ENCODE results near the gene ADGRL3.

Gene ADGRL3

DNA sequence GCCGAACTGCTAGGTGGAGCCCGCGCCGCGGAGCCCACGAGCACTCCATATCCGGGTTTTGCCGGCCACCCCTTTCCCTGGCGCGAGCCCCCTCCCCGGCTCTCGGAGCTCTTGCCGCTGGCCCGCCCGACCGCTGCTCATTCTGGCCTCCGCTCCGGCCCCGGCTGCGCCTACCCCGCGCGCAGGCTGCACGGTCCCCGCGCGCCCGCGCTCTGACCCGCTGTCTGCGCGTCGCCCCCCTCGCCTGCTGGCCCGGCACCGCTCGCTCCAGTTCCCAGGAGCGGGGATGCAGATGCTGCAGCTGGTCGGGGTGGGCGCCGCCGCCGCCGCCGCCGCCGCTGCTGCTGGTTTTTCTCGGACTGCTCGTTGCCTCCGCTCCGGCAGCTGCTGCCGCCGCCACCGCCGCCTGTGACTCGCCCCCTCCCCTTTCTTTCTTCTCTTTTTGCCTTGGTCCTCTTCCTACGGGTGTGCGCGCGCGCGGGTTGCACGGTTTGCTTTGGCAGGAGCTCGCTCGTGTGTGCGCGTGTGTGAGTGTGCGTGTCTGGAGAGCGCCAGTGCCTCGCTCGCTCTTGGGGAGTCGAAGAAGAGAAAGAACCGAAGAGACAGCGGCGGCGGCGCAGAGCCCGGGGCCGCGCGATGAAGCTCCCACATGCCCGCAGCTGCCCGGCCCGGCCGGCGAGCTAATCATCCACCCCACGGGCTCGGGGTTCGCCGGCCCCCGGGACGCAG is at the start of gene ADGRL3:
TSS of gene ADGRL3 (plus strand) at position 140 of the 729 bp plus-strand sequence.
- no peak for DNase-seq (ENCODE audit: low read depth in 1 of 2, low spot score in 1 of 2)

DNA sequence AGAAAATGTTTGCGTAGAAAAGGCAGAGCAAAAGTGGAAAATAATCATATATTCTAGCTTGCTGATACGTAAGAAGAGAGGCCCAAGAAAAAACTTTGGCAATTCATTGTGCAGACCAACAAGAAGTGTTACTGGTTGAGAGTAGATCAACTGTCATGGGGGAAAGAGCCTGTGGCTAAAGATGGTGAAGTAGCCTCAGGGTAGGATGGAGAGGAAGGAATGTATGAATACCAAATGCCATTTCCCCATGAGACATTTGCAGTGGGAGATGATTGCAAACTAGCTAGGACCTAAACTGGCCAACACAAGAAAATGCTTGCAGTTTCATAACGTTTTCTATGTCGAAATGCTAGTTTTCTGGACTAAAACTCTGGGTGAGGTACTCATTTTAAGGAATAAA is 47.7 kb upstream of the ADGRL3 start:
- DNase-seq (ENCODE audit: low read depth in 1 of 2, low spot score in 1 of 2), result no peak

DNA sequence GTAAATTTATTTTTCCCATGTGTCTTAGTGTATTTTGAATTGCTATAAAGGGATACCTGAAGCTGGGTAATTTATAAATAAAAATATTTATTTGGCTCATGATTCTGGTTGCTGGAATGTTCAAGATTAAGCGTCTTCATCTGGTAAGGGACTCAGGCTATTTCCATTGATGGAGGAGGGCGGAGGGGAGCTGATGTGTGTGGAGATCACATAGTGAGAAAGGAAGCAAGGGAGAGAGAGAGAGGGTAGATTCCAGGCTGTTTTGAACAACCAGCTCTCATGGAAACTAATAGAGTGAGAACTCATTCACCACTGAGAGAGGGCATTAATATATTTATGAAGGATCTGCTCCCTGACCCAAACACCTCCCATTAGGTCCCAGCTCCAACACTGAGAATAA is 39.6 kb upstream of the ADGRL3 start:
- DNase-seq (ENCODE audit: low read depth in 1 of 2, low spot score in 1 of 2), result no peak

DNA sequence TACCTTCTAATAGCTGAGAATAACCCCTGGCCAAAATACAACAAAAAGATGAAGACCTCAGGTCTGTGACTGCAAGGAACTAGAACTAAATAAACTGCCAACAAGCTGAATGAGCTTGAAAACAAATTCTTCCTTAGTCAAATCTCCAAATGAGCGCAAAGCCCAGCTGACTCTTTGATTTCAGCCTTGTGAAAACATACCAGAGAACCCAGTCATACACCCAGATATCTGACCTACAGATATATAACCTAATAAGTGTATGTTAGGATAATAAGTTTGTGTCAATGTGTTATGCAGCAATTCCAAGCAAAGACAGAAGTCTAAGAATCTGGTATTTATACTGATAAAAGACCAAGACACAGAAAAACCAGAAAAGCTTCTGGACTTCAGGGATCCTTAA is 38.0 kb upstream of the ADGRL3 start:
- DNase-seq (ENCODE audit: low read depth in 1 of 2, low spot score in 1 of 2), result no peak

DNA sequence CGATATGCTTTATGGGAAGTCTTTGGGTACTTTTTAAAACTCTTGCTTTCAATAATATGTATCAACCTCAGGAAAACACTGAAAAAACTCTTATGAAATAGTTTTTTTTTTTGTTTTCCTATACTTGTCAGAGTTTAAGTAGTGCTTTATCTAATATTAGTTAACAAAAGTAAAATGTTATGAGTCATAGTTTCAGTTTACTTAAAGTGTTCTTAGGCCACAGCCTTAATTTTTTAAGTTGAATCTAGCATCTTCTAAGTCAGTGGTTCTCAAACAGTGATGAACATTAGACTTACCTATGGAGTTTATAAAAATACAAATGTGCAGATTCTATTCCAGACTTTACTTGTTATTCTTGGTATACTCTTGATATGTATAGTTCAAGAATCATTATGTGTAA is 26.3 kb upstream of the ADGRL3 start:
- DNase-seq (ENCODE audit: low read depth in 1 of 2, low spot score in 1 of 2), result no peak

DNA sequence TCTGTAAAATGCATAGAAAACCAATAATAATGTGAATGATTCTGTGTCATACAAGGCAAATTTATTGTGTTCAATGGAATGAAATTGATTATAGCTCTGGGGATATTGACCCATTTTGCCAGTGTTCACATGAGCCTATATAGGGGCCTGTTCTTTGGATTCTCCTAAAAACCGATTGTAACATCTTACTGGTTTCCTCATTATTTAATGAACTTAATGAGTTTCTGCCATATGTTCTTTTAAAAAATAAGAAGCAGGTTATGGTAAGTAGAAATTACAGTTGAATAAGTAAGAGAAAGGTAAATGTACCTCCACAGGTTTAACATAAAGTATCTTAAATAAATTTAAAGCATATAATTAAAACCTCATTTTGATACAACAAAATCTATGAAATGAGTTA is 24.6 kb upstream of the ADGRL3 start:
- DNase-seq (ENCODE audit: low read depth in 1 of 2, low spot score in 1 of 2), result no peak

DNA sequence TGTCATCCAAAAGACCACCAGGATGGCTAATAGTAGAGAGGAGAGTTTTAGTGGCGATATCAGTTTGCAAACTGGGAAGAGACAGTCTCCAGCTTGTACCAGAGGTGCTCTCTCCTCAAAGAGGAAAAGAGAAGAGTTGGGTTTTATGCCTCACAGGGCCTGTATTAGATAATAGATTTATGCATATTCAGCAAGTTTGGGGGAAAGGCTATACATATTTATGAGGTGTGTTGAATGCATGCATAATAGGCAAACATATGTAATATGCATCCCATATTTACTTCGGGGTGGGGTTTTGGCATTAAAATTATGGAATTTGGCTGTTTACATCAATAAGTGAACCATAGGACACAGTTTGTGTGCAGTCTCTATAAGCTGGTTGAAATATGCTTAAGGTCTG is 22.8 kb upstream of the ADGRL3 start:
- no peak for DNase-seq (ENCODE audit: low read depth in 1 of 2, low spot score in 1 of 2)

DNA sequence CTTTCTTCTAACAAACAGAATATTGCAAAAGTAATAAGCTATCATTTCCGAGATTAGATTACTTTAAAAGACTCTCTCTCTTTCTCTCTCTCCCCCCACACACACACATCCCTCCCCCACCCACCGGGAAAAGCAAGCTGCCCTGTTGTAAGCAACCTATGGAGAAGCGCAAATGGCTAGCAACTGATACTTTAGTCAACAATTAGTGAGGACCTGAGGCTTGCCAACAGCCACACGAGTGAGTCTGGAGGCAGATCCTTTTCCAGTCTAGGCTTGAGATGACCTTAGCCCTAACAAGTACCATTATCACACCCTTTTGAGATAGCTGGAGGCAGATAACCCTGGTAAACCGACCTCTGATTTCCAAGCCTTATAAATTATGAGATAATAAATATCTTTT is 19.7 kb upstream of the ADGRL3 start:
- DNase-seq (ENCODE audit: low read depth in 1 of 2, low spot score in 1 of 2), result no peak

DNA sequence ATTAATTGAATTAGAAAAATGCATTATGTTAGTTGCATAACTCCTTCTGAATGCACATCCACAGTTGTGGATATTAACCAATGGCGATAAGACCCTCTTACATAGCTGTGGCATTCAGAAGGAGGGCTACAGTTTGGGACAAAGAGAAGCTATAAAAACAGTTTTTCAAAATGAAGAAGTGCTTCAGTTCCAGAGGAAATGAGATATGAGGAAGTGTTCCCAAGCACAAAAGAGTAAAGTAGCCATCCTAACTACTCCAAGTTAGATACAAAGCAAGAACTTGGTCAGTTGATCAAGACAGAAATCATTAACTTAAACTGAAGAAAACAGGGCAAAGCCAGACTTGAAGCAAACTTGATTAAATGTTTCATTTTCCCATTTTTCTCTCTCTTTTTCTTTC is 17.2 kb upstream of the ADGRL3 start:
- DNase-seq (ENCODE audit: low read depth in 1 of 2, low spot score in 1 of 2), result no peak

DNA sequence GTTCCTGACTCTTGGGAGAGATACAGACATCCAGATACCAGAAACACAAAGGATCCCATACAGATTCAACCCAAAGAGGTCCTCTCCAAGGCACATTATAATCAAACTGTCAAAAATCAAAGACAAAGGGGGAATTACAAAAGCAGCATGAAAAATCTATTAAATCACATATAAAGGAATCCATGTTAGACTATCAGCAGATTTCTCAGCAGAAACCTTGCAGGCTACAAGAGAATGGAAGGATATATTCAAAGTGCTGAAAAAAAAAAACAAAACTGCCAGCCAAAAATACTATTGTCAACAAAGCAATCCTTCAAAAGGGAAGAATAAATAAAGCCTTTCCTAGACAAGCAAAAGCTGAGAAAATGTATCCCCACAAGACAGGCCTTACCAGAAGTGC is 14.8 kb upstream of the ADGRL3 start:
- no peak for DNase-seq (ENCODE audit: low read depth in 1 of 2, low spot score in 1 of 2)

DNA sequence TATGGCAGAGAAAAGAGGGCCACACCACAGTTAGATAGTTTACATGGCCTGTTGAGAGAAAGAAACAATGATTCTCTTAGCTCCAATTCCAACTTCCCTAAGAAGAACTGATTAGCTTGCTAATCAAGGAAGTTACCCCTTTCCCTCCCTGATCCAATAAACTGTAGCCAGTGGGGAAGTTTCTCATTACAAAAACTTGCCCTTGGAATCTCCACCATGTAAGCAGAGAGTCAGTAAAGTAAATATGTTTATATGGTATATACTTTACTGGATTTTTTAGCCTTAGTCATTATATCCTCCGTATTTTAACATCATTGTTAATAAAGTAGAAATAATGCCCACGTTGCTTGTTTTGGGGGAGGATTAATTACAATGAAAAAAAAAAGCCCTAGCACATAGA is 7.7 kb upstream of the ADGRL3 start:
- no peak for DNase-seq (ENCODE audit: low read depth in 1 of 2, low spot score in 1 of 2)

DNA sequence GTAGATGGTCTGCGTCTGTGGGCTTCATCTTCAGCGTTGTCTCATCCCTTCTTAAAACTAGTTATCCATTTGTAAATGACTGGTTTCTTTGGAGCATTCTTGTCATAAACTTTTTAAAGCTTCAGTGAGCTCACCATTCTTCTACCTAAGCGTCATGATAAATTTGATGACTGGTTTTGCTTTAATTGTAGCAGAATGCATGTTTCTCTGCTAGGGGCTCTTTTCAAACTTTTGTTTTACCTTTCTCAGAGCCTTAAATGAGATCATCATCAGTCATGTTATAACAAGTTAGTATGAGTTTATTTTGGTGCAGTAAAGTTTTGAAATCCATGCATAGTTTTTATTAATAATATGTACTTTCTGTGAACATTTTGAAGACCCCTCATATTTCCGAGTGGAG is 6.3 kb upstream of the ADGRL3 start:
- DNase-seq (ENCODE audit: low read depth in 1 of 2, low spot score in 1 of 2), result no peak

DNA sequence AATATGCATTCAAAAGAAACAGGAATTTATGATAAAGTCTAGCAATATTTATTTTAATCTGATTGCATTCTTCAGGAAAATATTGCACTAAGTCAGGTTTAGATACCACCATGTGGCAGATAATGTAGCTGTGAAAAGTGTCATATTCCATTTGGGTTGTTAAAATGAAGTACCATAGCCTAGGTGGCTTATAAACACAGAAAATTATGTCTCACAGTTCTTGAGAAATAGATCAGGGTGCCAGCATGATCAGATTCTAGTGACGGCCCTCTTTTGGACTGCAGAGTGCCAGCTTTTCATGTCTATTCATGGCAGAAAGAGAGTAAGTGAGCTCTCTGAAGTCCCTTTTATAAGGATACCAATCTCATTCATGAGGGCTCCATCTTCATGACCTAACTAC is 5.6 kb upstream of the ADGRL3 start:
- DNase-seq (ENCODE audit: low read depth in 1 of 2, low spot score in 1 of 2), result no peak

DNA sequence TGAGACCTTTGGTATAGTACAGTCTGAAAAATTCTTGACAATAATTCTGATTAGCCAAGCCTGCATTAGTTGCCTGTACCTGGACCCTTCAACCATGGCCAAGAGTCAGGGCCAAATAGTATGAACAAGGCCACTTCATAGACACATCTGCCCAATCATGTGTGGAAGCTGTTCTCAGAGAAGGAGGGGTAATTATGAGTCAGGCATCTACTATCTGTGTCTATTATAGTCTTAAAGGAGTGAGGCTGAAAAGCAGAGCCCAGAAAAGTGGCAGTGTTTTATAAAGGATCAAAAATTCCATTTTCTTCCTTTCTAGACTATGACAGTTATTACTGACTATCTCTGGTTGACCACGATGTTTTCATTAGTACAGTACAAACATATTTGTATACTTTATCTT is 5.0 kb upstream of the ADGRL3 start:
- DNase-seq (ENCODE audit: low read depth in 1 of 2, low spot score in 1 of 2), result no peak

DNA sequence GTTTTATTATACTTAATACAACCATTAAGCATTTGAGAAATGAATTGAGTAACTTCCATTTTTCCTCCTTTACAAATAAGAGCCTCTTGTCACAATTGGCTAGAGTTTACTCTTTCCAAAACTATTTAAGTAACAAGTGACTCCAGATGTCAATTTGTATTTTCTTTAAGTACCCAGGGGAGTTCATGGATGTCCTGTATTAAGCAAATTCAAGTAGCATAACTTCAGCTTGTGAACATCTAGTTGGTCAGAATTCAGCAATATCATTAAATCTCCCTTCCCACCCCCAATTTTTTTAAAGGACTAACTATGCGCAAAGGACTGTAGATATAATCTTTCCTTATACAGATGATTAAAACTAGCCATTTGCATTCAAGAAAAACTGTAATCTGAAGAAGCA is 1.4 kb upstream of the ADGRL3 start:
- no peak for DNase-seq (ENCODE audit: low read depth in 1 of 2, low spot score in 1 of 2)

DNA sequence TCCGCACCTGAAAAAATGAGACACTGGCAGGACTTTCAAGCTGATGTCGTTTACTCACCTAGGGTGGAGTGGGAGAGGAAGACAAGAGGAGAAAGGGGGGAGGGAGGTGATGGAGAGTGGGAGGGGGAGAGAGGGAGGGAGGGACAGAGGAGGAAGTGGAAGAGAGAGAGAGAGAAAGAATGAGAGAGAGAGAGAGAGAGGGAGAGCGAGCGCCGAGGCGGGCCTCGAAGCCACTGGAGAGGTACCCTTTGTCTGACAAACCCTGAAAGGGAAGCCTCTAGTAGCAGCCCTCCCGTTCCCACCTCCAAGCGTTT is 296 bp upstream of the ADGRL3 start:
- DNase-seq (ENCODE audit: low read depth in 1 of 2, low spot score in 1 of 2), result no peak

DNA sequence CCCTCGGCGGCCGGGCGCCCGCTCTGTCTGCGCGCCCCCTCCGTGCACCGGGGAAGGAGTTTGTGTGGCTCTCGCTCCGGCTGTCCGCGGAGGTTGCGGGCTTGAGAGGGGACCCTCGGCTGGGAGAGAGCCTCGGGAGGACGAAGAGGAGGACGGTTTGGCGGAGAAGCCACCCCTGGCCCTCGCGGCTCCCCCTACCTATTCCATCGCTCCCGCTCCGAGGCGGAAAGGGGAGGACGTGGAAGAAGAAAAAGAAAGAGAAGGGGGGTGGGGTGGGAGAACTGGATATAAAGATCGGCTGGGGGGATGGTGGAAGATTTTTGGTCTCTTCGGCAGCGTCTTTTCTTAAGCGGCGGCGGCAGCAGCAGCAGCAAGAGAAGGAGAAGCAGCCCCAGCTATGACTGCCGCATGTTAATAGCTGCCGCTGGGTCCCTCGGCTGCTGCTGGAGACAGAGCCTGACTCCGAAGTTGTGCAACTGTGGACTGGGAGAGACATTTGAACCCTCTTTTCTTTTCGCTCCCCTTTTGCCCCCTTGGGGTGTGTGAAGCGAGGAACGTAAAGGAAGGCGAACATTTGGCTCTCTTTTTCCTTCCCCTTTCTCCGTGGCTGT is 895 bp downstream of the ADGRL3 start:
- DNase-seq (ENCODE audit: low read depth in 1 of 2, low spot score in 1 of 2), result no peak

DNA sequence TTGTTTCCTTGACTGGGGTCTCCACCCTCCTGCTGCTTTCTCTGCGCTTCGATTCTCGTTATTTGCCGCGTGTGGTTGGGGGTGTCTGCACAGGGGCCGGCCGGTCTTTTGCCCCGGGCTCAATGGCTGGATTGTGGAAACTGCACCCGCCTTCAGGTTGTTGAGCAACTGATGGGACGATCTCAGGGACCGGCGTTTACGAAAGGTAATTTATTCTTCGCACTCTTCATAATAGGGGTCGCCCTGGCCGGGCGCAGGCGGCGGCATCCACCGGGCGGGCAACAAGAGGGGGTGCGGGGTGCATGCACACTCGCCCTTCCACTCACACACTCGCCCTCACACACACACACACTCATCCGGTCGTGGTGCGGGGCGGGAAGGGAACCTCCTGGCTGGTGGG is 1.4 kb downstream of the ADGRL3 start:
- no peak for DNase-seq (ENCODE audit: low read depth in 1 of 2, low spot score in 1 of 2)

DNA sequence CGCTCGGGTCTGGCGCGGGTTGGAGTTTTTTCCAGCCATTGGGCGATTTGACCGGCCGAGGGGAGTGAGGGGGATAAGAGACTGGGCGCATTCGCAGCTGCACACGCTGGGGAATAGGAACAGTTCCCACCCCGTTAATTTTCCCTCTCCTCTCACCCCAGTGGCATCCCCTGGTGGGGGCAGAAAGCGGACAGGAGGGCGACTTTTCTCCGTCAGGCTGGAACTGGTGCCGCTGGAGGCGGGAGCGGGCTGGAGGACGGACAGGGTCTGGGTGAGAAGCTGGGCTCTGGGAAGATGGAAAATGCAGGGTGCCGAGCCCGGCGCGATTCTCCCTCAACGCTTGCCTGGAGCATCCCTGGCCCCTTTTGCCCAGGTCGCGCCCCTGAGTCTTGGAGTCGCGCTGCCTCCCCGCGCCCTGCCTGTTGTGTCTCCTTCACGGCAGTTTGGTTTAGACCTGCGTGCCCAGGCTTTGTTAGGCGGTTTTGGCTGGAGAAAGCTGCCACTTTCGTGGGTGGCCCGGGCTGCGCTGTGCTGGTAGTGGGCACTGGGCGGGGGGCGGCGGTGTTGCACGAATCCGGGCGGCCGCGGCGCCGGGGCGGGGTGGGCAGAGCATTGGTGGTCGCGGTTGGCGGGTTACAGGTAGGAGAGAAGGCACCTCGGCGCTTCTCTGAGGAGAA is 2.0 kb downstream of the ADGRL3 start:
- no peak for DNase-seq (ENCODE audit: low read depth in 1 of 2, low spot score in 1 of 2)

DNA sequence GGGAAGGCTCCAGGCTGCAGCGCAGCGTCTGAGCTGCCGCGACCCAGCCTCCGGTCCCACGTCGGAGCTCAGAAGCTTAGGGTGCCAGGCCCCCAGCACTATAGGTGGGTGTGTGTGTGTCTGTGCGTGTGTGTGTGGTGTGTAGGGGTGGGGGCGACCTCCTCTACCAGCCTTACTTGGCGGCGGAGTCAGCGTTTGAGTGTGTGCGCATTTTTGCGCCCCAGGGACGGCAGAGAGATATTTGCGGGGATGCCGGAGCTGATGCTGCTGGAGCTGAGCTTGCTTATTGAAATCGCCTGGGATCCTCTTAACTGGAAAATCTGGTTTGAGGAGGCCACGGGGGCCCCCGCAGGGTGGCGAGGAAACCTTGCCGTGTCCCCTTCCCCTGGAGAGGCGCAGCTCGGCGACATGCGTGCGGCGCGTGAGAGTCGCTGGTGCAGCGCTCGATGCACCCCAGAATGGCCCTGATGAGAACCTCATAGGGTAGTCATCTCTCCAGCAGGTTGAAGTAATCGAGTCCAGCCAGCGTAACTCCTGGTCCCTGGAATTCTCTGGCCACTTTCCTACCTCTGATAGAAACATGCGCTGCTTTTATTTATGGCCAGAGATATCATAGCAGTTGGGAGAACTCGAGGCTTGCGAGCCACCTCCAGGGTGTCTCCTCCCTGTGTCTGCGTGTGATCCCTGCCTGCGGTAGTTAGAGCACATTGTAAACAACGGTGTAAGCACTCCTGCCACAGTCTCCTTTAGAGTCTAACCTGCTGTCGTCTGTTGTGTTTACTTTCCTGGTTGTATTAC is 2.7 kb downstream of the ADGRL3 start:
- DNase-seq (ENCODE audit: low read depth in 1 of 2, low spot score in 1 of 2), result no peak

DNA sequence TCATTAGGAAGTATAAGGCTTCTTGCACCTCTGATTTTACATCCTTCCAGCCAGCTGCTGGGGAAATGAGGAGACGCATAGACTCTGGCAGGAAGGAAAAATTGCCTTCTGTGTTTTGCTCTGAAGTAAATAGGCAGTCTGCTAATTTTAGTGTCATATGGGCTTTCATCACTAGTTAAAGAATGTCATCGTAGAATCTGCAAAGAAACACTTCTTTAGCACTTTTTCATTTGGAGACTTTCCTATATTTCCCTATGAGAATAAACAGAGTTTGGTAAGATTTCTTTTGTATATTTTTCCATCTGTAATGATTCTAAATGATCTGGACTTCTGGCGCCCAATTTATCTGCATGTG is 3.3 kb downstream of the ADGRL3 start:
- no peak for DNase-seq (ENCODE audit: low read depth in 1 of 2, low spot score in 1 of 2)
